Activated CD4-positive, alpha-beta T cell treated with anti-CD3 and anti-CD28 coated beads, Interleukin-2, amount 50 U/mL, for 48 hours (primary cell): Measurements from ENCODE around the gene CNIH1.
A peak's percentile ranks its signal among the peaks of the same experiment; 100 is the strongest.
"Not testable (repeated sequence)": the region's sequence is repeated elsewhere in the genome, so short reads cannot be mapped to it uniquely, and the experiment has no call there.

Source experiments
- DNase-seq, 2 experiments: peaks; one replicate each; pipeline ENCODE4 v3.0.0-alpha.2; 2020

CNIH1 gene

DNA sequence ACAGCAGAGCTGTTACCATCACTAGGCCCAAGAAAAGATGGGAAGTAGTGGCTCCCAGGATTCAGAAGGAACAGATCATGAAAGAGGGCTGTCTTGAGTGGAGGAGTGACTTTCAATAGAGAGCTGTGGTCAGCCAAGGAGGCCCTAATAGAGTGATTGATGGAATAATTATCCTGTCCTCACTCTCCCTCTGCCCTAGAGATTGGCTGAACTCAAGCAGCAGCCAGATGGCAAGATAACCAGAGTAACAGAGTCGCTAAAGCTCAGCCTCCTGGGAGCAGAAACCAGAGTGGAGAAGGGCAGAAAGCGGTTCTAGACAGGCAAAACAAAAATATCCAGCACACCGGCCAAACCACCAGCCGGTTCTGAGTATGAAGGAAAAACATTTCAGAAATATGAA lies 24.5 kb upstream of the CNIH1 start:
- DNase-seq: no peak

DNA sequence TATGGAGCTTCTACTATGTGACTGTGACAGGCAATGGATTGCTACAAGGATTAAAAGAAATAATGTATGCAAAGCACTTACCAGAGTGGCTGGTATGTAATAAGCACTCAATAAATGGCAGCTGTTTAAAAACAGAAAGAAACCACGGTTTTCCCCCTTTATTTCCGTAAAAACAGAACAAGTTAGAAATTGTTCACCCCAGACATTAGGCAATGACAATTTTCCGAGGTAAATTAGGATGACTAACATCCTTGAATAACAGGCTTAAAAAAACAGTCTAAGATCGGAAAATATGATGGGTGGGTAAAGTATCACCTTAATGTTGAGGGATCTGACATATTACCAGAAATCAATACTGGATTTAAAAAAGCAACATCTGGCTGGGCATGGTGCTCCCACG lies 20.9 kb upstream of the CNIH1 start:
- no peak for DNase-seq

DNA sequence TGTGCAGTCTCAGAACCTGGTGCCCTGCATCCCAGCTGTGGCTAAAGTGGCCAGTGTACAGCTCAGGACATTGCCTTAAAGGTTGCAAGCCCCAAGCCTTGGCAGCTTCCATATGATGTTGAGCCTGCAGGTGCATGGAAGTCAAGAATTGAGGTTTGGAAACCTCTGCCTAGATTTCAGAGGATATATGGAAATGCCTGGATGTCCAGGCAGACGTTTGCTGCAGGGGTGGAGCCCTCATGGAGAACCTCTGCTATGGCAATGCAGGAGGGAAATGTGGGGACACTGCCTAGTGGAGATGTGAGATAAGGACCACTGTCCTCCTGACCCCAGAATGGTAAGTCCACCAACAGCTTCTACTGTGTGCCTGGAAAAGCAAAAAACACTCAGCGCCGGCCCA lies 17.9 kb upstream of the CNIH1 start:
- DNase-seq: no peak

DNA sequence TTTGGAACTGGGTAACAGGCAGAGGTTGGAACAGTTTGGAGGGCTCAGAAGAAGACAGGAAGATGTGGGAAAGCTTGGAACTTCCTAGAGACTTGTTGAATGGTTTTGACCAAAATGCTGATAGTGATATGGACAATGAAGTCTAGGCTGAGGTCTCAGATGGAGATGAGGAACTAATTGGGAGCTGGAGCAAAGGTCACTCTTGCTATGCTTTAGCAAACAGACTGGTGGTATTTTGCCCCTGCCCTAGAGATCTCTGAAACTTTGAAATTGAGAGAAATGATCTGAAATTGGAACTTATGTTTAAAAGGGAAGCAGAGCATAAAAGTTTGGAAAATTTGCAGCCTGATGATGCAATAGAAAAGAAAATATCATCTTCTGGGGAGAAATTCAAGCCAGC lies 17.4 kb upstream of the CNIH1 start:
- not testable (repeated sequence) for DNase-seq

DNA sequence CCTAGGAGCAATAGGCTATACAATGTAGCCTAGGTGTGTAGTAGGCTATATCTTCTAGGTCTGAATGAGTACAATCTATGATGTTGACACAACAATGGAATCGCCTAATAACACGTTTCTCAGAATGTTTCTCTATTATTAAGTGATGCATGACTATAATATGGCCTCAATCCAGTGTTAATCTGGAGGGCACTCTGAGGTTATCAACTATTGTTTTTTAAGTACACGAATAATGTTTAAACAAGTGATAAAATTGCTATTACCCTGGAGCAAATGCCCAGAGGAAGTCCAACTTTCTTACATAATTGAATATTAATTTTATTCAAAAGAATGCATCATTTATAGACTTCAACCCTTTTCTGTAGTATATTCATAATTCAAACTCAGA lies 16.4 kb upstream of the CNIH1 start:
- DNase-seq: no peak

DNA sequence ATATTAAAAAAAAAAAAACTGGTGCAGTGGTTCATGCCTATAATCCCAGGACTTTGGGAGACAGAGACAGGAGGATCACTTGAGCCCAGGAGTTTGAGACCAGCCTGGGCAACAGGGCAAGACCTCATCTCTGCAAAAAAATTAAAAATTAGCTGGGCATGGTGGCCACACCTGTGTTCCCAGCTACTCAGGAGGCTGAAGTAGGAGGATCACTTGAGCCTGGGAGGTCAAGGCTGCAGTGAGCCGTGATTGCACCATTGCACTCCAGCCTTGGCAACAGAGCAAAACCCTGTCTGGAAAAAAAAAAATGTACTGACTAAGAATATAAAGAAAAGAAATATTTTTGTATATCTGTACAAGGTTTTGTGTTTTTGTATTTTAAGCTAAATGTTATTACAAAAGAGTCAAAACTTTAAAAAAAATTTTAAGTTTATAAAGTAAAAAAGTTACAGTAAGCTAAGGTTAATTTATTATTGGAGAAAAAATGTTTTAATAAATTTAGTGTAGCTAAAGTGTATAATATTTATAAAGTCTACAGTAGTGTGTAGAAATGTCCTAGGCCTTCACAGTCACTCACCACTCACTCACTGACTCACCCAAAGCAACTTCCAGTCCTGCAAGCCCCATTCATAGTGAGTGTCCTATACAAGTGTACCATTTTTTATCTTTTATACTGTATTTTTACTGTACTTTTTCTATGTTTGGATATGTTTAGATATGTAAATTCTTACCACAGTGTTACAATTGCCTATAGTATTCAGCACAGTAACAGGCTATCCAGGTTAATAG lies 15.8 kb upstream of the CNIH1 start:
- DNase-seq: not testable (repeated sequence)

DNA sequence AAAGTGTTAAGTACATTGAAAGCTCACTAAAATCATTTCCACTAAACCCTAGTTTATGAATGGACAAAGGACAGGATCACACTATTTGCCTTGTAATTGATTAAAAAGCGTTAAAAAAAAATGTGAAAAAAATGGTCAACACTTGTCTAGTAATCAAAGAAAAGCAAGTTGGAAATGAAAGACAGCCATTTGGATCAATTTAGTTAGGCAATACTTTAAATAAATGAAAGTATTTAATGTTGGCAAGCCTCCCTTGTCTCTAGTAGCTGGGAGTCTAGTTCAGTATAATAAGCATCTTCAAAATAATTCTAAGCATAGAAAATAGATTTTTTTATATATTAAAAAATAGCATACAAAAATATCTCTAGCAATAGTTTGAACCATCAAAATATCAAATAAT lies 14.2 kb upstream of the CNIH1 start:
- no peak for DNase-seq

DNA sequence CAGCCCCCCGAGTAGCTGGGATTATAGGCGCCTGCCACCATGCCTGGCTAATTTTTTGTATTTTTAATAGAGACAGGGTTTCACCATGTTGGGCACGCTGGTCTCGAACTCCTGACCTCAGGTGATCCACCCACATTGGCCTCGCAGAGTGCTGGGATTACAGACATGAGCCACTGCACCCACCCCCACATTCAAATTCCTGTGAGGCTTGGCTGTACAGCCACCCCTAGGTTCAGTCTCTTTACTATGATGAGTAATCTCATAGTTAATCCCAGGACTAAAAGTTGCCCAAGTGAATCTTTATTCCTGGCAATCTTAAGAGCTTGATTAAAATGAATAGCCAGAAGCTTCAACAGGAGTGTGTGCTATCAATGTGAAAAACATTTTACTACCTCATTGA lies 12.8 kb upstream of the CNIH1 start:
- not testable (repeated sequence) for DNase-seq

DNA sequence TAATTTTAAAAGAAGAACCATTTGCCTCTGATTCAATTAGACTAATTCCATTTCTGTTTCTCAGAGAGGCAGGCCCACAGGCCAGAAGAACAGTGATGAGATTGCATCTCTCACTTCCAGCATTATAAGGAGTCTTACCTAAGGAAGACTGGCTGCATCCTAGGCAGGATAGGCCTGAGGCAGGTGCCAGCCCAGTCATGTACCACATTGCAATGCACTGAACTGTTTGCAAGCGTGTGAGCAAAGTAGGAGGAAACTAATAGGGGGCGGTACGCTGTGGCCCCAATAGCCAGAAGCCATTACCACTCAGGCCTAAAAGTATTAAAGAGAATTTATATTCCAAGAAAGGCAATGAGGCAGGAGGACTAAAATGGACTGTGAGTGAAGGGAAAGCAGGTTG lies 12.1 kb upstream of the CNIH1 start:
- DNase-seq: no peak

DNA sequence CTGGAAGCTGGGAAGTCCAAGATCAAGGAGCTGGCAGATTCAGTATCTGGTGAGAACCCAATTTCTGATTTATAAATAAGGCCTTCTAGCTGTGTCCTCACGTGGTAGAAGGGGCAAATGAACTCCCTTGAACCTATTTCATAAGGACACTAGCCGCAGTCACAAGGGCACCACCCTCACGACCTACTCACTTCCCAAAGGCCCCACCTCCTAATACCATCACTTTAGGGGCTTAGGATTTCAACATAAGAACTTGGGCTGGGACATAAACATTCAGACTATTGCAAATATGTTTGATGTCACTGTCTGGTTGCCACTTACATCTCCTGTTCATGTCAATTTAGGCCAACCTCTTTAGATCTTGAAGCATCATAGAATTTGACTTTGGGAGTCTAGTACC lies 10.8 kb upstream of the CNIH1 start:
- DNase-seq: no peak

DNA sequence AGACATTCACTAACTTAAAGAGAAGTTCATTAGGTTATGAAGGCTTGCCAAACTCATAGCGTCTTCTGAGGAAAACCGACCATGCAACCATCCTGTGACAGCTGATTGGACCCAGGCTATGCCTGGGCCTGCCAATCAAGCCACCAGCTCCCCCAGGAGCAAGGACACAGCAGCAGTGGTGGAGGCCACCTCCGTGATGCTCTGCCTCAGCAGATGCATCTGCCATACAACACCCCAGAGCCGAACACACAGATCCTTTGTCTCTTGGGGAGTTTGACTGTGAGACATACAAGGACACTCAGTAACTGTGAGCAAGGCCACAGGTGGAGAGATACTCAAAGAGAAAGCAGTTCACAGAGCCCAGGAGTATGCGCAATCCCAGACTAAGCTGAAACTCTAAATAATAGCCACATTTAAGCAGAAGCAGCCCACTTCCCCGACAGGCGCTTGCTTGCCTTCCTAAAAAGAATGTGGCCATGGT lies 10.0 kb upstream of the CNIH1 start:
- no peak for DNase-seq

DNA sequence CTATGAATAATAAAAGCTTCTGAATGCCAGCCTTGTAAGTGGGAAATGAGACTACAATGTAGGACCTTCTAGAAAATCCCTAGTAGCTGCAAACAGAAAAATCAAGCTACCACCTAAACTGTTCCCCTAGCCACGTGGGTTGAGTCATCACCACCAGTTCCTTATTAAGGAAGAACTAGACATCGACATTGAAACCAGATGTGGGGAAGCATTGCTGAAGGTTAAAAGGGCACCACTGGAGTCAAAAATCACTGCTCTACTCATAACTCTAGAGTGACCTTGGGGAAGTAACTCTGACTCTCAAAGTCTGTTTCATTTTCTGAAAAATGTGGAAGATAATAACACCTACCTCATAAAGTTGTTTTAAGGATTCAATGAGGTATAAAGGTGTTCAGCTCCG lies 9.4 kb upstream of the CNIH1 start:
- DNase-seq: peak in 1 of 2 experiments; percentile 15

DNA sequence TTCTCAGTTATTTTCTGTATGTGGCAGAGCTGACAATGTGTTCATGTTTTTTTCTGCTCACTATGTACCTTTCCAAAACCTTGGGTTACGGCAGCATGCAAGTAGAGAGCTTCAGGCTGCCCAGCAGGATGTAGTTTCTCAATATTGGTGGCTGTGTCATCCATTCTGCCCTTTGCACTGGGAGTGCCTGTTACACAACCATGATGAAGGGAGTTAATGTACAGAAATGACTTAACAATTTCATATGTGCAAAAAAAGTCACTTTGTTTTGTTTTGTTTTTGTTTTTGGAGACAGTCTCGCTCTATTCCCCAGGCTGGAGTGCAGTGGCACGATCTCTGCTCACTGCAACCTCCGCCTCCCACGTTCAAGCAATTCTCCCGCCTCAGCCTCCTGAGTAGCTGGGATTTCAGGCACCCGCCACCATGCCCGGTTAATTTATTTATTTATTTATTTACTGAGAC lies 6.1 kb upstream of the CNIH1 start:
- DNase-seq: no peak

DNA sequence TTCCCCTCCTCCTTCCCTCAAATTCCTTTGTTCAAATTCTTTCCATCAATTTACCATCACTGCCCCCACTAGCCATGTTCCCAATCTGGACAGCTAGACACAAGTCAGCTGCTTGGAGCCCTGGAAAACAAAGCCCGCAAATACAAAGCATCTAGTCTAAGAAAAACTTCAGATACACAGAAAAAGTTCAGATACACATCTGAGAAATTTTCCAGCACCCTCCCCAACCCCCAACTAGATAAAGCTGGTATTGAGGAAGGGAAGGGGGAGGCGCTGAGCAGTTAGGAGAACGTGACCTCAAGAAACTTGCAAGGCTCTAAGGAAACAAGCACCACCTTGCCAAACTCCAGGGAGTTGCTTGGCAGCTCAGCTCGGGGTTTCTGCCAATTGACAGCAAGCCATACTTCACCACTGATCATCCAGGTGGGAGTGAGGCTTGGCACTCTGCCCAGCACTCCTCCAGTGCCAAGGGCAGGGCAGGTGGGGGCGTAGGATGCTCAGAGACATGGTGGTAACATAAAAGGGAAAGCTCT lies 5.1 kb upstream of the CNIH1 start:
- no peak for DNase-seq

DNA sequence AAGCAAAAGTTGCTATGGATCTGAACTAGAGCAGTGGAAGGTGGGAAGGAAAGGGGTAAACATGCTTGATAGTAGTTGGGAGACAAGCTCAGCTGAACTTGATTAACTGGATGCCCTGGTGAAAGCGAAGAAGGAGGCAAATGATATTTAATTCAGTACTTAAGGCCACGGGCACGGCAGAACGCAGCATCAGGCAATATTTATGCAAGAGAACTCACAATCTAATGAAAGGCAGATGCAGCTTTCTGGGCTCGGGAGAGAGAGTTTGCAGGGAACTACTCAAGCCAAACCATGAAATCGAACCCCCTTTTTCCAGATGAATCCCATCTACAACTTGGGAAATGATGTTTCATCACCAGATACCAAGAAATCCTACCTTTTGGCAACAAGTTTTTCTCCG lies 3.5 kb upstream of the CNIH1 start:
- DNase-seq: no peak

DNA sequence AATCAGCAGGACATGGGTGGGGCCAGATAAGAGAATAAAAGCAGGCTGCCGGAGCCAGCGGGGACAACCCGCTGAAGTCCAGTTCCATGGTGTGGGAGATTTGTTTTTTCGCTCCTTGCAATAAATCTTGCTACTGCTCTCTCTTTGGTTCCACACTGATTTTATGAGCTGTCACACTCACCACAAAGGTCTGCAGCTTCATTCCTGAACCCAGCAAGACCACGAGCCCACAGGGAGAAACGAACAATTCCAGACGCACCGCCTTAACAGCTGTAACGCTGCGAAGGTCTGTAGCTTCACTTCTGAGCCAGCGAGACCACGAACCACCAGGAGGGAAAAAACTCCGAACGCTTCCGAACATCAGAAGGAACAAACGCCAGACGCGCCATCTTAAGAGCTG lies 2.8 kb upstream of the CNIH1 start:
- DNase-seq: no peak

DNA sequence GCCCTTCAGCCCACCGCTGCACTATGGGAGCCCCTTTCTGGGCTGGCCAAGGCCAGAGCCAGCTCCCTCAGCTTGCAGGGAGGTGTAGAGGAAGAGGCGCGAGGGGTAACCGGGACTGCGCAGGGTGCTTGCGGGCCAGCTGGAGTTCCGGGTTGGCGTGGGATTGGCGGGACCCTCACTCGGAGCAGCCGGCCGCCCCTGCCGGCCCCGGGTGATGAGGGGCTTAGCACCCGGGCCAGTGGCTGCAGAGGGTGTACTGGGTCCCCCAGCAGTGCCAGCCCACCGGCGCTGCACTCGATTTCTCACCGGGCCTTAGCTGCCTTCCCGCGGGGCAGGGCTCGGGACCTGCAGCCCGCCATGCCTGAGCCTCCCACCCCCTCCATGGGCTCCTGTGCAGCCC lies 1.8 kb upstream of the CNIH1 start:
- DNase-seq: not testable (repeated sequence)

DNA sequence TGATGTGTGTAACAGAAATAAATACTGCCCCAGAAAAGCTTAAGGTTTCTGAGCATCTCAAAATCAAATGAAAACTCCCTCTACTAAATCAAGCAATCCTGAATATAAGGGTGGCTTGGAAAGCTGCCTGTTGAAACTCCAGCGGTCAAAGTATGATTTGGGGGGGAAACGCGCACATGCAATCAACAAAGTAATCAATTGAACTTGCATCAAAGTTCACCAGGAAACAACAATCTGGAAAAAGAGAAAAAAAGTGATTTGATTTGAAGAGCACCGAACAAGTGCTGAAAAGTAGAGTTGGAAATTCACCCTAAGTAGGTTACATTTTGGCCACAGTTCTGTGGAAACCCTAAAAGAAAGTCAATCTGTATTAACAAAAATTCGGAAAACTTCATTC lies 700 bp downstream of the CNIH1 start:
- no peak for DNase-seq

DNA sequence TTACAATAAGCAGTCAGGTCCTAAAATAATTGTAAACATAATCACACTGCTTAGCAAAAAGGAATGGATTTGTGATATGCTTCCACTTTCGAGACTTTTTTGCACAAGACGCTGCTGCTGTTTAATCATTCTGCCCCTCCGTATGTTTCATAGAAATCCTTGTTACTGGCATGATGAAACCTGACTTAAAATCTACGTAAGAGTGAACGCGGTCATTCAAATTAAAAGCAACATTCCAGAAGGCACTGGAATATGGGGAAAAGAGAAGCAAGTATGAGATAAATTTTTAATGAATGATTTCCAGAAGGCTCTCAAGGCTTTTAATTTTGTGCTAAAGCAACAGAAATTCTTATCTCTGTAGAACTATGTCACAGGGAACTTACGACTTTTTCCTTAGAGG lies 1.1 kb downstream of the CNIH1 start:
- DNase-seq: no peak

DNA sequence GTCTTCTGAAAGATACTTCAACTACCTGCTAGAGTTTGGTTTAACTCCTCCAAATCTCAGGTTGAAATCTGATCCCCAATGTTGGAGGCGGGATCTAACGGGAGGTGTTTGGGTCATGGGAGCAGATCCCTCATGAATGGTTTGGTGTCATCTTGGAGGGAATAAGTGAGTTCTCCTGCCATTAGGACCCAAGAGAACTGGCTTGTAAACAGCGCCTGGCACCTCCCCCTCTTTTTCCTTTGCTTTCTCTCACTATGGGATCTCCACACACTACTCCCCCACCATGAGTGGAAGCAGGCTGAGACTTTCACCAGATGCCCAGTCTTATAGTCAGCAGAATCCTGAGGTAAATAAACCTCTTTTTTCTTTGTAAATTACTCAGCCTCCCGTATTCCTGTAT lies 2.5 kb downstream of the CNIH1 start:
- DNase-seq: no peak

DNA sequence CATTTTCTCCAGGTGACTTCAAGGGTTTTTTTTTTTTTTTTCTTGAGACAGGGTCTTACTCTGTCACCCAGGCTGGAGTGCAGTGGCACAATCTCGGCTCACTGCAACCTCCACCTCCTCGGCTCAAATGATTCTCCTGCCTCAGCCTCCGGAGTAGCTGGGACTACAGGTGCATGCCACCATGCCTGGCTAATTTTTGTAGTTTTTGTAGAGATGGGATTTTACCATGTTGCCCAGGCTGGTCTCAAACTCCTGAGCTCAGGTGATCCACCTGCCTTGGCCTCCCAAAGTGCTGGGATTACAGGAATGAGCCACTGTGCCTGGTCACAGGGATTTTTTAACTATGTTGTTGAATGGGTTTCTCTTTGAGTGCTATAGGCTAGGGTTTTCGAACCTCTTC lies 3.2 kb downstream of the CNIH1 start:
- DNase-seq: not testable (repeated sequence)

DNA sequence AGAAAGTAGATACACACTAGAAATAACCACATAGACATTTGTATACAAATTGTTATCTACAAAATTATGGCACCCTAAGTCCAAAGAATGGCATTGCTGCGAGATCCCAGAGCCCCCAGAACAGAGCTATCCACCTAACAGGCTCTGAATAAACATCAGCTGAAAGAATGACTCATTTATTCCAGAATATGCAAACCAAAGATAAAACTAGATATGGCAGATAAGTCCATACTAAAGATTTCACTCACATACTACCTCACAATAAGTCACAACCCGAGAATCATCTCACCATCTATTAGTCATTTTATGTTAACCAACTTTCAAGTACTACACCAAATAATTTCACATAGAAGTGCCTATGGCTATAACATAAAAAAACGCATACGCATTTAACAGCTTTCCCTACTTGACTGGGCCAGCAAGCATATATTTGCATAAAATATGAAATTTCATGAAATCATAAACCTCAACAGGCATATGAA lies 5.6 kb downstream of the CNIH1 start:
- peak in 1 of 2 experiments; percentile 18 for DNase-seq

DNA sequence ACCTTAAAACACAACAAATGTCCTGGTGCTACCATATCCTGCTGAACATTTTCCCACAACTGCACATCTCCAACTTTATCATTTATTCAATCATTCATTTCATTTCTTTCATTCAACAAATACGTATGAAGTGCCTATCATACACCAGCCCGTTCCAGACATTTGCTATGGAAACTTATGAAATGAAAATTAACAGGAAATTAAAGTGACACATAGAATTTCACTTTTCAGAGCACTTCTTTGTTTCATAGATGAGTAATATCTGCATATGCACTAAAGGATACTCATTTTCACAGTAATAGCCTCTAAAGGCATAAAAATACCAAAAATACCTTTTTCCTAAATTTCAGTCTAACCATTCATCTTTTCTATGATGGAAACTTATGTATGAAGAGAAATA lies 12.6 kb downstream of the CNIH1 start:
- no peak for DNase-seq

DNA sequence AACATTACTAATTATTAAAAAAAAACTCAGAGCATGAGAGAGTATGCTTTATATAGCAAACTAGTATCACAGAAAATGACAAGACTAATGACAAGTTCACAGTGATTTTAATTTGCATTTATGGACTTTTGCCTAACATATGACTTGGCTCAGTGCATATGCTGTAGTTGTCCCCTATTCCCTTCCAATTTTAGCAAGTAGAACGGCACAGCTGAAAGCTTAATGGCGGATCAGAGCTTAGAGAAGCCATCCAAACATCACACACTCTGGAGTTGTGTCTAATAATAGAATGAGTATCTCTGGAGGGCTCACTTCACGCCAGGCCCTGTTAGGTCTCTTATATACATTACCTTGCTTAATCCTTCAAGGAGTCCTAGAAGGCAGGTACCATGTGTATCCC lies 13.3 kb downstream of the CNIH1 start:
- DNase-seq: no peak
